ENCODE results near the gene CKAP4.

GRCh38 chr12:106239951-106240335 lies 7.9 kb downstream of the CKAP4 start:
- TF ChIP-seq EZH2 (IDR thresholded peaks at IDR 0.05; ENCODE audit: borderline replicate concordance) = no peak
- TF ChIP-seq, protein P1, sequence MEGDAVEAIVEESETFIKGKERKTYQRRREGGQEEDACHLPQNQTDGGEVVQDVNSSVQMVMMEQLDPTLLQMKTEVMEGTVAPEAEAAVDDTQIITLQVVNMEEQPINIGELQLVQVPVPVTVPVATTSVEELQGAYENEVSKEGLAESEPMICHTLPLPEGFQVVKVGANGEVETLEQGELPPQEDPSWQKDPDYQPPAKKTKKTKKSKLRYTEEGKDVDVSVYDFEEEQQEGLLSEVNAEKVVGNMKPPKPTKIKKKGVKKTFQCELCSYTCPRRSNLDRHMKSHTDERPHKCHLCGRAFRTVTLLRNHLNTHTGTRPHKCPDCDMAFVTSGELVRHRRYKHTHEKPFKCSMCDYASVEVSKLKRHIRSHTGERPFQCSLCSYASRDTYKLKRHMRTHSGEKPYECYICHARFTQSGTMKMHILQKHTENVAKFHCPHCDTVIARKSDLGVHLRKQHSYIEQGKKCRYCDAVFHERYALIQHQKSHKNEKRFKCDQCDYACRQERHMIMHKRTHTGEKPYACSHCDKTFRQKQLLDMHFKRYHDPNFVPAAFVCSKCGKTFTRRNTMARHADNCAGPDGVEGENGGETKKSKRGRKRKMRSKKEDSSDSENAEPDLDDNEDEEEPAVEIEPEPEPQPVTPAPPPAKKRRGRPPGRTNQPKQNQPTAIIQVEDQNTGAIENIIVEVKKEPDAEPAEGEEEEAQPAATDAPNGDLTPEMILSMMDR (IDR thresholded peaks at IDR 0.05; ENCODE audit: poor library complexity) = no peak
- TF ChIP-seq EZH2phosphoT487 (IDR thresholded peaks at IDR 0.05; ENCODE audit: low read depth, severe bottlenecking, unreplicated experiment) = no peak

Data from hepatocyte (in vitro differentiated cells).